Mammary epithelial cell (primary cell): Measurements from ENCODE around the gene TUBGCP6.

ENCODE experiments used
- CTCF ChIP-seq, 2 donors: IDR thresholded peaks in 1 of 2; conservative IDR thresholded peaks in 1 of 2; 2 replicates each; pipeline ENCODE4 v1.5.1; 2011 to 2012; ENCODE audit warnings: inconsistent platforms in 2 of 2, low read length in 2 of 2, mild to moderate bottlenecking in 2 of 2, control low read depth in 1 of 2, low read depth in 1 of 2; ENCODE audit not compliant: insufficient read depth in 1 of 2; ENCODE audit errors: extremely low read depth in 1 of 2
- EZH2 ChIP-seq: IDR thresholded peaks from 2 replicates; pipeline ENCODE4 v1.6.1; 2012; ENCODE audit warnings: low read length, inconsistent platforms, borderline replicate concordance

GRCh38 chr22:50242406-50242949 lies 2.3 kb downstream of the TUBGCP6 start:
- no peak for TF ChIP-seq CTCF (conservative IDR thresholded peaks at IDR 0.05 in 1 of 2, IDR thresholded peaks at IDR 0.05 in 1 of 2; ENCODE audit: extremely low read depth in 1 of 2, insufficient read depth in 1 of 2, low read depth in 1 of 2, low read length in 2 of 2)
- no peak for TF ChIP-seq EZH2
